ENCODE data around the gene CDRT4.

Gene CDRT4

GRCh38 chr17:15479703-15480102 is 12.3 kb upstream of the CDRT4 start:
- Mint-ChIP-seq H3K9me3 (ENCODE audit: low read depth) (no peaks in the 10 kb centered on the region), H3K36me3 (peaks cover 20% of the 10 kb centered on the region), H3K4me3 (no peak overlapping the region), H3K4me1 (ENCODE audit: low read depth) (peaks cover 6% of the 10 kb centered on the region), H3K27ac (no peak overlapping the region), H3K27me3 (no peaks in the 10 kb centered on the region)

GRCh38 chr17:15478845-15479244 is 11.4 kb upstream of the CDRT4 start:
- Mint-ChIP-seq H3K9me3 (ENCODE audit: low read depth) (no peaks in the 10 kb centered on the region), H3K4me3 (no peak overlapping the region), H3K4me1 (ENCODE audit: low read depth) (peaks cover 6% of the 10 kb centered on the region), H3K36me3 (peaks cover 23% of the 10 kb centered on the region), H3K27ac (no peak overlapping the region), H3K27me3 (no peaks in the 10 kb centered on the region)

- H3K9me3 Mint-ChIP-seq (ENCODE audit: low read depth) = no peaks in the 10 kb centered on the region
- peaks cover 20% of the 10 kb centered on the region for H3K36me3 Mint-ChIP-seq
- H3K4me1 Mint-ChIP-seq (ENCODE audit: low read depth) = peaks cover 6% of the 10 kb centered on the region
- H3K4me3 Mint-ChIP-seq = no peak overlapping the region
- no peaks in the 10 kb centered on the region for H3K27me3 Mint-ChIP-seq
- H3K27ac Mint-ChIP-seq = no peak overlapping the region
Measured at GRCh38 chr17:15475631-15476354, 8.4 kb upstream of the CDRT4 start.

- Mint-ChIP-seq H3K9me3 (ENCODE audit: low read depth) (no peaks in the 10 kb centered on the region), H3K27ac (no peak overlapping the region), H3K27me3 (no peaks in the 10 kb centered on the region), H3K4me1 (ENCODE audit: low read depth) (no peaks in the 10 kb centered on the region), H3K36me3 (peaks cover 17% of the 10 kb centered on the region), H3K4me3 (no peak overlapping the region)
Measured at GRCh38 chr17:15472891-15473290, 5.5 kb upstream of the CDRT4 start.

- H3K4me3 Mint-ChIP-seq = no peak overlapping the region
- no peaks in the 10 kb centered on the region for H3K27me3 Mint-ChIP-seq
- no peaks in the 10 kb centered on the region for H3K4me1 Mint-ChIP-seq (ENCODE audit: low read depth)
- no peaks in the 10 kb centered on the region for H3K9me3 Mint-ChIP-seq (ENCODE audit: low read depth)
- no peak overlapping the region for H3K27ac Mint-ChIP-seq
- H3K36me3 Mint-ChIP-seq = peaks cover 9% of the 10 kb centered on the region
Measured at GRCh38 chr17:15470536-15470935, 3.1 kb upstream of the CDRT4 start.

- H3K4me3 Mint-ChIP-seq = no peak overlapping the region
- H3K9me3 Mint-ChIP-seq (ENCODE audit: low read depth) = no peaks in the 10 kb centered on the region
- H3K36me3 Mint-ChIP-seq = peaks cover 3% of the 10 kb centered on the region
Measured at GRCh38 chr17:15469260-15469659, 1.8 kb upstream of the CDRT4 start.

GRCh38 chr17:15468126-15468525 is 705 bp upstream of the CDRT4 start:
- Mint-ChIP-seq H3K9me3 (ENCODE audit: low read depth) (no peaks in the 10 kb centered on the region), H3K4me3 (no peak overlapping the region), H3K27me3 (no peaks in the 10 kb centered on the region), H3K27ac (no peak overlapping the region), H3K36me3 (peaks cover 2% of the 10 kb centered on the region), H3K4me1 (ENCODE audit: low read depth) (no peaks in the 10 kb centered on the region)

More at GRCh38 chr17:15469260-15469659, 1.8 kb upstream of the CDRT4 start:
- Mint-ChIP-seq H3K27ac (no peak overlapping the region), H3K4me1 (ENCODE audit: low read depth) (no peaks in the 10 kb centered on the region), H3K27me3 (no peaks in the 10 kb centered on the region)

- Mint-ChIP-seq H3K4me3 (no peak overlapping the region), H3K4me1 (ENCODE audit: low read depth) (no peaks in the 10 kb centered on the region), H3K27ac (no peak overlapping the region), H3K27me3 (no peaks in the 10 kb centered on the region), H3K36me3 (peaks cover 7% of the 10 kb centered on the region), H3K9me3 (ENCODE audit: low read depth) (peaks cover 7% of the 10 kb centered on the region)
Measured at GRCh38 chr17:15466131-15466530, 1.3 kb downstream of the CDRT4 start.

GRCh38 chr17:15465045-15465701 is 2.2 kb downstream of the CDRT4 start:
- Mint-ChIP-seq H3K4me1 (ENCODE audit: low read depth) (no peaks in the 10 kb centered on the region), H3K4me3 (no peak overlapping the region), H3K27me3 (no peaks in the 10 kb centered on the region), H3K27ac (no peak overlapping the region), H3K9me3 (ENCODE audit: low read depth) (peaks cover 7% of the 10 kb centered on the region), H3K36me3 (peaks cover 10% of the 10 kb centered on the region)

GRCh38 chr17:15464231-15464985 is 3.0 kb downstream of the CDRT4 start:
- peaks cover 14% of the 10 kb centered on the region for H3K36me3 Mint-ChIP-seq
- H3K27ac Mint-ChIP-seq = no peak overlapping the region
- no peaks in the 10 kb centered on the region for H3K27me3 Mint-ChIP-seq
- H3K4me1 Mint-ChIP-seq (ENCODE audit: low read depth) = no peaks in the 10 kb centered on the region
- H3K9me3 Mint-ChIP-seq (ENCODE audit: low read depth) = peaks cover 7% of the 10 kb centered on the region
- H3K4me3 Mint-ChIP-seq = no peak overlapping the region

- Mint-ChIP-seq H3K4me1 (ENCODE audit: low read depth) (no peaks in the 10 kb centered on the region), H3K9me3 (ENCODE audit: low read depth) (peaks cover 7% of the 10 kb centered on the region), H3K36me3 (peaks cover 16% of the 10 kb centered on the region), H3K4me3 (no peak overlapping the region), H3K27ac (no peak overlapping the region), H3K27me3 (no peaks in the 10 kb centered on the region)
Measured at GRCh38 chr17:15462976-15463772, 4.2 kb downstream of the CDRT4 start.

GRCh38 chr17:15457723-15458094 is 9.7 kb downstream of the CDRT4 start:
- H3K4me3 Mint-ChIP-seq = no peak overlapping the region
- no peaks in the 10 kb centered on the region for H3K27me3 Mint-ChIP-seq
- peaks cover 36% of the 10 kb centered on the region for H3K36me3 Mint-ChIP-seq
- H3K27ac Mint-ChIP-seq = no peak overlapping the region
- H3K4me1 Mint-ChIP-seq (ENCODE audit: low read depth) = no peaks in the 10 kb centered on the region
- peaks cover 13% of the 10 kb centered on the region for H3K9me3 Mint-ChIP-seq (ENCODE audit: low read depth)

GRCh38 chr17:15456972-15457722 is 10.3 kb downstream of the CDRT4 start:
- Mint-ChIP-seq H3K4me1 (ENCODE audit: low read depth) (no peaks in the 10 kb centered on the region), H3K27me3 (no peaks in the 10 kb centered on the region), H3K4me3 (no peak overlapping the region), H3K36me3 (peaks cover 33% of the 10 kb centered on the region), H3K9me3 (ENCODE audit: low read depth) (peaks cover 9% of the 10 kb centered on the region), H3K27ac (no peak overlapping the region)

- Mint-ChIP-seq H3K27ac (no peak overlapping the region), H3K27me3 (no peaks in the 10 kb centered on the region), H3K4me3 (no peak overlapping the region), H3K9me3 (ENCODE audit: low read depth) (peaks cover 9% of the 10 kb centered on the region), H3K36me3 (peaks cover 33% of the 10 kb centered on the region), H3K4me1 (ENCODE audit: low read depth) (no peaks in the 10 kb centered on the region)
Measured at GRCh38 chr17:15456496-15456895, 10.9 kb downstream of the CDRT4 start.
